Suprapubic skin (tissue), 4 donors: ENCODE data around the gene PCGF3. TPM values are rescaled to one million over a fixed set of nuclear protein-coding genes. Genes with fewer than 3 reads are reported as not detected.

ENCODE experiments used
- DNase-seq, 2 donors: peaks; one replicate each; pipeline ENCODE4 v3.0.0-alpha.2; 2019; ENCODE audit warnings: low spot score in 2 of 2
- H3K27ac ChIP-seq: fragments of 200-600 bp; sonication (generic); one replicate; pipeline ENCODE4 v1.5.1; 2019
- H3K27me3 ChIP-seq: fragments of 200-600 bp; sonication (generic); one replicate; pipeline ENCODE4 v1.5.1; 2019
- H3K36me3 ChIP-seq: fragments of 200-600 bp; sonication (generic); one replicate; pipeline ENCODE4 v1.5.1; 2019
- H3K4me1 ChIP-seq: fragments of 200-600 bp; sonication (generic); one replicate; pipeline ENCODE4 v1.5.1; 2019
- H3K4me3 ChIP-seq: fragments of 200-600 bp; sonication (generic); one replicate; pipeline ENCODE4 v1.5.1; 2019; ENCODE audit warnings: mild to moderate bottlenecking
- H3K9me3 ChIP-seq: fragments of 200-600 bp; sonication (generic); one replicate; pipeline ENCODE4 v1.5.1; 2019
- EP300 ChIP-seq: sonication (generic); formaldehyde crosslinking; IDR thresholded peaks from one replicate; pipeline ENCODE4 v1.6.1; 2017; ENCODE audit warnings: antibody characterized with exemption
- POLR2A ChIP-seq, 2 donors: fragments of 450-650 bp; IDR thresholded peaks; one replicate each; pipeline ENCODE4 v1.6.1; 2017; ENCODE audit warnings: antibody characterized with exemption in 2 of 2, mild to moderate bottlenecking in 2 of 2, moderate library complexity in 2 of 2
- POLR2AphosphoS5 ChIP-seq, 3 donors: sonication (generic); formaldehyde crosslinking; IDR thresholded peaks; one replicate each; pipeline ENCODE4 v1.6.1; 2017; ENCODE audit warnings: antibody characterized with exemption in 3 of 3
- WGBS: methylation state at CpG from one replicate; pipeline ENCODE4 v1.1.5; 2018; 5-methylcytosine and 5-hydroxymethylcytosine counted together
- total RNA-seq, 4 donors: library from RNA; depleted of rRNA; stranded (reverse); fragments of >200 nt; gene quantifications; one replicate each; pipeline ENCODE4 v1.1.0, GENCODE V29; 2016
- TF ChIP-seq, protein P1 (sequence below), 2 donors: fragments of 200-600 bp in 1 of 2; fragments of 450-650 bp in 1 of 2; sonication (generic) in 1 of 2; IDR thresholded peaks; one replicate each; pipeline ENCODE4 v1.5.1; 2016 to 2019; ENCODE audit warnings: antibody characterized with exemption in 2 of 2, mild to moderate bottlenecking in 1 of 2, moderate library complexity in 1 of 2

The PCGF3 gene
- total RNA-seq, 4 donors from 2014 or later: 59.7 to 152 (median 71.2) TPM

DNA sequence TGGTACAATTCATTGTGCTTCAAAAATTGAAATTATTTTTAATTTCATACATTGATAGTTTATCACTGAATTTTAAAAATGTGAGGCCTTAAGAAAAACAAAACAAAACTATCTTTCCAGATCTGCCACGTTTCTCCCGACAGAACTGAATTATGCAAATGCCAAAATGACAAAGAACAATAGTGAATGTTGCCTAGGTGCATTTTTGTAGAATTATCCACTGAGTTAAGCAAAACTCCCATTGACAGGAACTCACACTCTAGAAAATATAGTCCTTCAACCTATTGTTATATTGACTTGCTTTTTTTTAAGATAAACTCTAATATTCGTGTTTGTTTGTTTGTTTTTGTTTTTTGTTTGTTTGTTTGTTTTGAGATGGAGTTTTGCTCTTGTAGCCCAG, 6.5 kb downstream of the PCGF3 start:
- Histone ChIP-seq H3K9me3 (no peaks in the 10 kb centered on the region), H3K4me1 (peaks cover 39% of the 10 kb centered on the region), H3K27ac (no peak overlapping the region), H3K4me3 (no peak overlapping the region), H3K36me3 (no peaks in the 10 kb centered on the region), H3K27me3 (no peaks in the 10 kb centered on the region)
- WGBS: 62% methylated on average over 3 of the region's 3 CpGs
- no peak for DNase-seq
- no peak for TF ChIP-seq POLR2AphosphoS5 (IDR thresholded peaks at IDR 0.05)
- TF ChIP-seq POLR2A (IDR thresholded peaks at IDR 0.05): no peak
- TF ChIP-seq, protein P1, sequence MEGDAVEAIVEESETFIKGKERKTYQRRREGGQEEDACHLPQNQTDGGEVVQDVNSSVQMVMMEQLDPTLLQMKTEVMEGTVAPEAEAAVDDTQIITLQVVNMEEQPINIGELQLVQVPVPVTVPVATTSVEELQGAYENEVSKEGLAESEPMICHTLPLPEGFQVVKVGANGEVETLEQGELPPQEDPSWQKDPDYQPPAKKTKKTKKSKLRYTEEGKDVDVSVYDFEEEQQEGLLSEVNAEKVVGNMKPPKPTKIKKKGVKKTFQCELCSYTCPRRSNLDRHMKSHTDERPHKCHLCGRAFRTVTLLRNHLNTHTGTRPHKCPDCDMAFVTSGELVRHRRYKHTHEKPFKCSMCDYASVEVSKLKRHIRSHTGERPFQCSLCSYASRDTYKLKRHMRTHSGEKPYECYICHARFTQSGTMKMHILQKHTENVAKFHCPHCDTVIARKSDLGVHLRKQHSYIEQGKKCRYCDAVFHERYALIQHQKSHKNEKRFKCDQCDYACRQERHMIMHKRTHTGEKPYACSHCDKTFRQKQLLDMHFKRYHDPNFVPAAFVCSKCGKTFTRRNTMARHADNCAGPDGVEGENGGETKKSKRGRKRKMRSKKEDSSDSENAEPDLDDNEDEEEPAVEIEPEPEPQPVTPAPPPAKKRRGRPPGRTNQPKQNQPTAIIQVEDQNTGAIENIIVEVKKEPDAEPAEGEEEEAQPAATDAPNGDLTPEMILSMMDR (IDR thresholded peaks at IDR 0.05): no peak
- TF ChIP-seq EP300: no peak

DNA sequence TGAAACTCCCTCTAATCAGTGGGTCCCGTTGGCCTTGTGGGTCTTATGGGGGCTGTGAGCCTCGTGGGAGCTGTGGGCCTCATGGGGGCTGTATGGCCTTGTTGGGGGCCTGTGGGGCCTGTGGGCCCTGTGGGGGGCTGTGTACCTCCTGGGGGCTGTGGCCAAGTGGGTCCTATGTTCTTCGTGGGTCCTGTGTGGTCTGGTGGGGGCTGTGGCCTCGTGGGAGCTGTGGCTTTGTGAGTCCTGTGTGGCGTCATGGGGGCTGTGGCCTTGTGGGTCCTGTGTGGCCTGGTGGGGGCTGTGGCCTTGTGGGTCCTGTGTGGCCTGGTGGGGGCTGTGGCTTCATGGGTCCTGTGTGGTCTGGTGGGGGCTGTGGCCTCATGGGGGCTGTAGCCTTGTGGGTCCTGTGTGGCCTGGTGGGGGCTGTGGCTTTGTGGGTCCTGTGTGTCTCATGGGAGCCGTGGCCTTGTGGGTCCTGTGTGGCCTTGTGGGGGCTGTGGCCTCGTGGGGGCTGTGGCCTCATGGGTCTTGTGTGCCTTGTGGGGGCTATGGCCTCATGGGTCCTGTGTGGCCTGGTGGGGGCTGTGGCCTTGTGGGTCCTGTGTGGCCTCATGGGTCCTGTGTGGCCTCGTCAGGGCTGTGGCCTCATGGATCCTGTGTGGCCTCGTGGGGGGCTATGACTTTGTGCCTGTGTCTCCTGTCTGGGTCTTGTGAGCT, 7.4 kb downstream of the PCGF3 start:
- no peaks in the 10 kb centered on the region for H3K9me3 ChIP-seq
- H3K36me3 ChIP-seq: no peaks in the 10 kb centered on the region
- no peak overlapping the region for H3K27ac ChIP-seq
- no peaks in the 10 kb centered on the region for H3K27me3 ChIP-seq
- H3K4me1 ChIP-seq: peaks cover 29% of the 10 kb centered on the region
- DNase-seq: no peak
- TF ChIP-seq POLR2AphosphoS5 (IDR thresholded peaks at IDR 0.05) (no peak), POLR2A (IDR thresholded peaks at IDR 0.05) (no peak), EP300 (no peak)
- TF ChIP-seq, protein P1 (IDR thresholded peaks at IDR 0.05): no peak
- no peak overlapping the region for H3K4me3 ChIP-seq
- 80% methylated on average over 3 of the region's 9 CpGs for WGBS

- WGBS: 91% methylated on average over 10 of the region's 18 CpGs
- TF ChIP-seq, protein P1 (IDR thresholded peaks at IDR 0.05): no peak
- TF ChIP-seq POLR2AphosphoS5 (IDR thresholded peaks at IDR 0.05): no peak
- TF ChIP-seq EP300: no peak
- TF ChIP-seq POLR2A (IDR thresholded peaks at IDR 0.05): no peak
- Histone ChIP-seq H3K27ac (no peak overlapping the region), H3K27me3 (no peaks in the 10 kb centered on the region), H3K9me3 (no peaks in the 10 kb centered on the region), H3K36me3 (no peaks in the 10 kb centered on the region), H3K4me1 (peaks cover 23% of the 10 kb centered on the region), H3K4me3 (no peak overlapping the region)
- DNase-seq: no peak
Measured at GRCh38 chr4:714087-714486, 8.5 kb downstream of the PCGF3 start.

DNA sequence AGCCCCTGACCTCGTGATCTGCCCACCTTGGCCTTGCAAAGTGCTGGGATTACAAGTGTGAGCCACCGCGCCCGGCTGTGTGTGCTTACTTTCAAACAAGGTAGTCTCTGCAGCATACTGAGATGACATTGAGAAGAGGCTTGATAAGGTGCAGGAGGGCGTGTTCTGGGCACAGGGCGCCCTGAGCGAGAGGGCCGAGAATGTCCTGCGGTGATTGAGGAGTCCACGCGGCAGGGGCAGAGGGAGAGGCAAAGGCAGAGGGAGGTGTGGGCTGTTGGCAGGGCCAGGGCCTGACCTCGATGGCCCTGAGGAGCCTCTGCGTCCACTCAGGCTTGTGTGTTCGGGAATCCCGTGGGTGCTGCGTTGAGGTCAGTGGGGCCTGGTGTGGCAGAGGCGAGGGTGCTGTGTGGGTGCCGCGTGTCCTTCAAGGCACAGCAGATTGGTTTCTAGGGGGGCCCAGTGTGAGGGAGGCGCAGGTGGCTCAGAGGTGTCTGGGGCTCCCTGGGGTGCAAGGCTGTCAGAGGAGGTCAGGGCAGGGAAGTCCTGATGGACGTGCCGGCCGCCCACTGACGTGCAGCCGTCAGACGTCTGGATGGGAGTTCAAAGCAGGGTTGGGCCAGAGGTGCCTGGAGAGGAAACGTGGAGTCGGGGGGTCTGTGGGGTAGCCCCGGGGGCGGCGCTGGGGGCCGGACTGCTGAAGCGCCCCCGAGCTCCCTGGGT, 12.1 kb downstream of the PCGF3 start:
- Histone ChIP-seq H3K4me3 (no peak overlapping the region), H3K4me1 (peaks cover 34% of the 10 kb centered on the region), H3K27me3 (no peaks in the 10 kb centered on the region), H3K36me3 (peaks cover 5% of the 10 kb centered on the region), H3K27ac (no peak overlapping the region), H3K9me3 (no peaks in the 10 kb centered on the region)
- TF ChIP-seq EP300: no peak
- TF ChIP-seq, protein P1 (IDR thresholded peaks at IDR 0.05): no peak
- no peak for TF ChIP-seq POLR2AphosphoS5 (IDR thresholded peaks at IDR 0.05)
- no peak for TF ChIP-seq POLR2A (IDR thresholded peaks at IDR 0.05)
- 84% methylated on average over 34 of the region's 34 CpGs for WGBS
- DNase-seq: no peak

- TF ChIP-seq, protein P1 (IDR thresholded peaks at IDR 0.05): no peak
Measured at GRCh38 chr4:718460-718859, 12.8 kb downstream of the PCGF3 start.

More at GRCh38 chr4:718460-718859, 12.8 kb downstream of the PCGF3 start:
- H3K36me3 ChIP-seq: peaks cover 12% of the 10 kb centered on the region
- peaks cover 28% of the 10 kb centered on the region for H3K4me1 ChIP-seq
- no peak overlapping the region for H3K4me3 ChIP-seq
- WGBS: 82% methylated on average over 6 of the region's 8 CpGs
- DNase-seq: no peak
- no peaks in the 10 kb centered on the region for H3K27me3 ChIP-seq
- no peak overlapping the region for H3K27ac ChIP-seq
- no peaks in the 10 kb centered on the region for H3K9me3 ChIP-seq
